ENCODE results near the gene YWHAB.

YWHAB gene

DNA sequence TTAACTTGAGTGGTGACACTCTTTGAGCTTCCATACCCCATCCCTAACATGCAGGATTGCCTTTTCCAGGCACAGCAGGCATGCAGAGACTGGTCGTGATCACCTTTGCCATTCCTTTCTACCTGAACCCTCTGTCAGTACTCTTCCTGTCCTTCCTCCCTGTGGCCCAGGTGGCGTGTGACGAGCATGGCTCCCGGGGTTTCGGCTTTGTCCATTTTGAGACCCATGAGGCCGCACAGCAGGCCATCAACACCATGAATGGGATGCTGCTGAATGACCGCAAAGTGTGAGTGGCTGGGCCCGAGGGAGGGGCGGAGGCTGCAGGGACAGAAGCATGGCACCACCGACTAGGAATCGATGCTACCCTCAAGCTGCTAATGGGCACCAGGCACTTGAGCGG is 31.1 kb downstream of the YWHAB start:
- DNase-seq: no peak

- DNase-seq: no peak
These were observed 31.9 kb downstream of the YWHAB start for GRCh38 chr20:44917399-44917798.

DNA sequence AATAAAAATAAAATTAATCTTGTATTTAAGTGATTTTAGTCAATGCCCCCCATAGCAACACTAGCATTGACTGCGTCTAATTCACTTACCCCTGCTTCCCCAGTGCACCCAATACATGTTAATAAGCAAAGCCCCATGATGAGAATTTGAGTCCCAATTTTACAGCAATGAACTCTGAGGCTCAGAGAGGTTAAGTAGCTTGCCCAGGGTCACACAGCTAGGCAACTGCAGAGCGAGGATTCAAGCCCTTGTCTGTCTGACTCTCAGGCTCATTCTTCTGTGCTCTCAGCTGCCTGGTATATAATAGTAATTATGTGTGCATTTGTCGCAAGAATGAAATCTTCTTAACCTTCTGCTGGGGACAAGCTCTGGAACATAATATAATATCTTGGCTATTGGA is 32.8 kb downstream of the YWHAB start:
- DNase-seq: no peak

DNA sequence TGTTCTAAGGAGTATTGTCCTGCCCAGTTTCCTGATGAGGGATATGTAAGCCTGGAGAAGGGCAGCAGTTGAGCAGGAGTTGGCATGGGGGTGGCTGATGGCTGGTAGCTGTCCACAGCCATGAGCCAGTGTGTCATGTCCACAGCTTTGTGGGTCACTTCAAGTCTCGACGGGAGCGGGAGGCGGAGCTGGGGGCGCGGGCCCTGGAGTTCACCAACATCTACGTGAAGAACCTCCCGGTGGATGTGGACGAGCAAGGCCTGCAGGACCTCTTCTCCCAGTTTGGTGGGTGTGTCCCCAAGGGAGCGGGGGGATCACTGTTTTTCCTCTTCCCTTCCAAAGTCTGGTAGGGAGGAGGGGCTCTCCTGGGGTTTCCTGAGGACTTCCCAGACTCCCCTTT is 33.3 kb downstream of the YWHAB start:
- DNase-seq: no peak

GRCh38 chr20:44921447-44921846 is 35.9 kb downstream of the YWHAB start:
- DNase-seq: no peak

GRCh38 chr20:44924541-44924940 is 39.0 kb downstream of the YWHAB start:
- DNase-seq: no peak

DNA sequence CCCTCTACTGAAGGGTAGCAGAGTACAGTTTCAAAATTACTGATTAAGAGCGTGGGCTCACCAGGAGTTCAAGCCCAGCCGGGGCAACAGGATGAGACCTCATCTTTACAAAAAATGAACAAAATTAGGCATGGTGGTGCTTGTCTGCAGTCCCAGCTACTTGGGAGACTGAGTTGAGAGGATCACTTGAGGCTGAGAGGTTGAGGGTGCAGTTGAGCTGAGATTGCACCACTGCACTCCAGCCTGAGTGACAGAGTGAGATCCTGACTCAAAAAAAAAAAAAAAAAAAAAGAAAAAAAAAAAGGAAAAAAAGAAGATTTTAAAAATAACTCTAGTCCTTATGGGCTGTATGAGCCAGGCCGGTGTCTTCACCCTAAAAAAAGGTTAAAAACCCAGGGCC is 43.1 kb downstream of the YWHAB start:
- no peak for DNase-seq

GRCh38 chr20:44930517-44931168 is 45.1 kb downstream of the YWHAB start:
- no peak for DNase-seq

DNA sequence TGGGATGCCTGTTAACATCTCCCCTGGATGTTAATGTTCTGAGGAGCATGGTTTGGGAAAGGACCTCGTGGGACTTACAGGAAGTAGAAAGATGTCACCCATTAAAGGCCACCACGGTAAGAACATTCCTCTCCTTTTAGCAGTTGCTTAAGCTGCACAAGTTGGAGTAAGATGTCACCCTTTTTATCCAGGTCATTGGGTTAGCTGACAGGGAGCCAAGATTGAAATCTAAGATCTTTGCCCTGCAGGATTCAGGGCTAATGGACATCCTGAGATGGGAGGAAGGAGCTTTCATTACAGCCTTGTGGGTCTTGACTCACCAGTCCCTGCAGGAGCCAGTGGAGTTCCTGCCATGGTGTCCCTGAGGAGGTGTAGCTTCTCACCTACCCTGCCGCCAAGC is 46.4 kb downstream of the YWHAB start:
- DNase-seq: no peak

GRCh38 chr20:44932916-44933315 is 47.4 kb downstream of the YWHAB start:
- DNase-seq: no peak

- no peak for DNase-seq
These were observed 51.0 kb downstream of the YWHAB start for GRCh38 chr20:44936510-44936909.

DNA sequence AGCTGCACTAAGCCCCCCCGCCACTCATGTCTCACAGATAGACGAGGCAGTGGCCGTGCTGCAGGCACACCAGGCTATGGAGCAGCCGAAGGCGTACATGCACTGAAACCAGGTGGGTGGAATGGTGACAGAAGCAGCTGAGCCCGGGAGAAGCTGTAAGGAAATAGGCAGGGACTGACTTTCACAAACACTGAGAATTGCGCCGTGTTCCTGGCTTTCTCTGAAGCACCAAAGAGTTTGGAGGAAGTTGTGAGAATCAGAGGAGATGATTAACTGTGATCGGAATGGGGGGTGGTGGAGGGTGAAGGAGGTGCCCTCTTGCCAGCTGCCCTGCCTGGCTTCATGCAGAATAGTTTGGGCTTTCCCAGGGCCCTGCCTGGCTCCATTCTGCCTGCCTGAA is 53.1 kb downstream of the YWHAB start:
- DNase-seq: no peak

DNA sequence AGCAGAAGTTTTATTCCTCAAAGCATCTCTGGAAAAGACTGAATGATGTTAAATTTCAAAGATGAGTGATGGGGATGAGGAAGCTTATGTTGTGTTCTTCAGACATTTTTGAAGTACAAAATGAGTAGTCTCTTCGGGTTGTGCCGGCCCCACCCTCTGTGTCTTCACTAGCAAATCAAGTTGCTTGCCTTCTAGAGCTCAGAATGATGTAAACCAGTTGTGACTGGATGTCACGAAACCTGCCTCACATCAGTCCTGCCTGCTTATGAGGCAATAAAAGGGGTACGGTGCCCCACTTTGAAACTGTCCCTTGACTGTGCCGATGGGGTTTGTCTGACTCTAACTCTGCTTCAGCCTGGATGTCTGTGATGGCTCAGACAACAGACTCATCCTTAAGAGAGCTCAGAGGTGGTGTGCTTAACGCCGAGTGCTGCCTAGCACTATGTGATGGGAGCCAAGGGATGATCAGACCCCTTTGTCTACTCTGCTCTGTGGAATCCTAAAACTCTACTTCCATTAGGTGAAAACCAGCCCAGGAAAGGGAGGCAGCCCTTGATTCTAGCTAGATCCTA is 55.7 kb downstream of the YWHAB start:
- no peak for DNase-seq

DNA sequence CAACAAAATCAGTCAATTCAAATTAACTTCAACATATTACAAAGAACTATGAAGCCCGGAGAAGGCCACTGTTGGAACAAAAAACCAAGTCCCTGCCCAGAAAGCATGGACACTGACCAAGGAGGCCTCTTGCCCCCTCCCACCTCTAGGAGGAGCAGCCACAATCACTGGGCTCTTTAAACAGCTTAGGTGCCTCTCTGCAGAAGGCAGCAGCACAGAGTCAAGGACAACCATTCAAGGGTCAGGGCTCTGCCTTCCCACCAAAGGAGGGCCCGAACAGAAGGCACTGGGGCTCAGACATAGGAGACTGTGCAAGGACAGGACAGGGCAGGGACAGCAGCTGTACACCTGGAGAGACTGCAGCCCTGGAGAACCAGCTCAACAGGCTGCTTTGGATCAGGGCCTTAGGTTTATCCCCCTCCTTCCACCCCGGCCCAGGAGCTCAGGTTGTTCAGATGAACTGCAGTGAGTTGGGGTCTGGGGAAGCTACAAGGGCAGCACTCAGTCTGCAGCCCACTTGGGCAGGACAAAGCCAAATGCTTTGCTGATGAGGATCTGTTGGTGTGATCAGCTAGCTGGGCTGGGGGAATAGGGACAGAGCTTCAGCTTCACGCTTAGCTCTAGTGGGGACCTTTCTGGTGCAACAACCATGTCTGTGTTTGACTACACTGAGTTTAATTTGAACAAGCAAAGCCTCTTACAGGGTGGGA is 56.9 kb downstream of the YWHAB start:
- no peak for DNase-seq

DNA sequence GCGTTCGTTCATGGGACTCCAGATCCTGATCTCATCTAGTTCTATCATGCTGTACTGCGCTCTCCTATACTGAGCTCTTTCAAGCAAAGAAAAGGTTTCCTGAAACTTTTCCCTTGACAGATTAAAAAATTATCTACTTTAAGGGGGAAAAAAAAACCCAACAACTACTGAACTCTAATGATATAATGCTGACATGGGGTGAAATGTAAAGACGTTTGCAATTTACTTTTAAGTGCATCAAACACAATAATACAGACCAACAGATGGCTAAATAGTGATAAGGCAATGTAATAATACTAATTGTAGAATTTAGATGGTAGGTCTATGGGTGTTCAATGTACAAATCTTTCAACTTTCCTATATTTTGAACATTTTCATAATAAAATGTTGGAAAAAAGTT is 58.3 kb downstream of the YWHAB start:
- no peak for DNase-seq

GRCh38 chr20:44945261-44945660 is 59.8 kb downstream of the YWHAB start:
- DNase-seq: no peak

DNA sequence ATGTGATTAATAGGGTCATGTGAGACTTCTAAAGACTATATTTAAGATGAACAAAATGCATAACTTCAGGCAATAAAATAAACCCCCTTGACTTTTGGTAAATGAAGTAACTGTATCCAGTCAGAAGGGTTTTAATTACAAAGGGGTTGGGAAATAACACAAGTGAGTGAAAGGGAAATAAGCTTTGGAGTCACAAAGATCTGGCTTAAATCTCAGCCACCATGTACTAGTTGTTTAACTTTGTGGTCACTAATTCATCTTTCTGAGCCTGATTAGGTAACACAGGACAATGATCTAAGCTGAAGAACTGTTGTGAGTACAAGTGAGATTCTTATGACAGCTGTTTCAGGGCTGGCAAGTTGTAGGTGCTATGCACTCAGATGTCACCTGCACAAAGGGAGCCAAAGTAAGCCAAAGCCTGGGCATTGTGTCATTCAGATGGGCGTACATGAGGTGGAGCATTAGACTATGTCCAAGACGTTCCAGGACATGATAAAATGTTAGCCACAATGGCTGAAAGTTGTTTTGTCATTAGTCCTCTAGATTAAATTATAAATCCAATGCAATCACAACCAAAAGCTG is 60.9 kb downstream of the YWHAB start:
- no peak for DNase-seq

GRCh38 chr20:44948107-44948506 is 62.6 kb downstream of the YWHAB start:
- DNase-seq: no peak

- no peak for DNase-seq
These were observed 63.0 kb downstream of the YWHAB start for GRCh38 chr20:44948513-44948912.

DNA sequence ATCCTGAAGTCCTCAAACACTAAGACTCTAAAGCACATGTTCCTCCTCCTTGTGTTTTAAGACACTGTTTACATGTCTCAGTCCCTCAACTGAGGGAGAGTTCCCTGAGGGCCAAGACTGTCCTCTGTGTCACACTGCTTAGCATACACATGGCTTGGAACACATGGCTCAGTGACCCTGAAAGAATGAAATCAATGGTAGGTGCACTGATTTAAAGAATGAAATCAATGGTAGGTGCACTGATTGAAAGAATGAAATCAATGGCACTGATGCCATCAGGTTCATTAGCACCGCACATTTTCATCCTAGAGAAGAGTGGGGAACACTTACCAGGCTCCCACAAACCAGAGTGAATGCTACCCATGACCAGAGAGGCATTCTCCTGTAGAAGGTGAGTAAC is 64.9 kb downstream of the YWHAB start:
- no peak for DNase-seq

- DNase-seq: no peak
These were observed 67.2 kb downstream of the YWHAB start for GRCh38 chr20:44952731-44953130.

DNA sequence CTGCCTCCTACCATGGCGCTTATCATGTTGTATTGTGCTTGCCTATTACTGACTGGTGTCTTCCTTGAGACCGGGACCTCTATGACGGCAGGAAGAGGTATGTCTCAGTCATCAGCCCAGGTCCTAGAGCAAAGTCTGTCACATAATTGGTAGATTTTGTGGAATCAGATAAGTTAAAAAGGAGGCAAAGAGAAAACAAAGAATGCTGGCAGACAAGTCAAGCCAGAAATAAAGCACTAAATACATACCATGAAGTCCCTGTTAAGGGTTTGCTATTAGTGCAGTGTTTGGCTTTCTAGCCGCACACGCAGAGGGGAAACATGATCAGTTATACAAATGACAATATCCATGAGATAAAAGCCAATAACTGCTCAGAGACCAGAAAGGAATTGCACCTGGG is 68.7 kb downstream of the YWHAB start:
- no peak for DNase-seq

DNA sequence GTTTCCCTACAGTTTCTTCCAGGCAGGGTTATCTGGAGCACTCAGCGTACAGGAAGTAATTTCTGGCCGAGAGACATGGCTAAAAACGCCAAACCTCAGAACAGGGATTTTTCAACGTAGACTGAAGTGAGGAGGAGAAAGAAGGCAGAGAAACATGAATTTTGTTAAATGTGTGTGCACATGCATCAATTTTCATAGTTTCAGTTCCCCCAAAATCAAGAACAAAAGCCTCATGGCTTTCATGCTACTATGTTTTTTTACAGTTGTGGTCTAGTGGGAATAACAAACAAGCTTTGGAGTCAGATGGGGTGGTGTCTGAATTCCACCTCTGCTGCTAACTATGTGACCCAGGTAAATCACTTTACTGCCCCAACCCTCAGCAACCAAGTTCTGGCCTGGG is 69.8 kb downstream of the YWHAB start:
- no peak for DNase-seq

DNA sequence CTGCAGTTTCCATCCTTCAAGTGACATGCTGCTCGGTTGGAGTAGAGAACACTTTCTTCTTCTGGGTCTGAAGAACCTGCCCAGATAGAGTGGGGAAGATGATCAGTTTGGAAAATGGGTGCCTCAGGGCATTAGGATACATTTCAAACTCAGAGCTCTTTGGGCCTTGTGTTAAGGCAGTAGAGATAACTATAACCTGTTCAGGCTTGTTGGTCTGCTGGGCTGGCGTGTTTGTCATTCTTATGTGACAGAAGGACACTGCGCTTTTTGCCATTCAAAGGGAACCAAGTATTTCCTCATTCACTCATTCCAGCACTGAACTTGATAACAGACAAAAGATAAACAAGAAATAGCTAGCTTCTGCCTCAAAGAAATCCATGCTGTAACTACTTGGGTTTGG is 70.9 kb downstream of the YWHAB start:
- no peak for DNase-seq
